CD4-positive, CD25-positive, alpha-beta regulatory T cell (primary cell): Measurements from ENCODE around the gene ZBTB18. TPM values are rescaled to one million over a fixed set of nuclear protein-coding genes. Genes with fewer than 3 reads are reported as not detected.

Source experiments
- ATAC-seq, 2 donors: fragments of 150-1000 bp; cut with Tn5 transposase; one replicate each; pipeline ENCODE4 v1.10.0; 2021; ENCODE audit warnings: low read depth in 2 of 2, moderate number of reproducible peaks in 2 of 2, moderate library complexity in 1 of 2
- DNase-seq, 3 donors: peaks; one replicate each; pipeline versions ENCODE4 v3.0.0 to v3.0.0-alpha.2; 2012 to 2022; ENCODE audit warnings: mixed read lengths in 1 of 3
- H3K27ac ChIP-seq: one replicate; pipeline ENCODE4 v1.7.0; 2013; ENCODE audit warnings: mild to moderate bottlenecking, low read length; ENCODE audit not compliant: insufficient read depth, poor library complexity, severe bottlenecking
- H3K27me3 ChIP-seq: one replicate; pipeline ENCODE4 v1.7.0; 2013; ENCODE audit warnings: low read length; ENCODE audit not compliant: control insufficient read depth, insufficient read depth
- H3K36me3 ChIP-seq: one replicate; pipeline ENCODE4 v1.7.0; 2013; ENCODE audit warnings: mild to moderate bottlenecking, low read length, moderate library complexity; ENCODE audit not compliant: control insufficient read depth, insufficient read depth
- H3K4me1 ChIP-seq: 2 replicates; pipeline ENCODE4 v1.7.0; 2013; ENCODE audit warnings: mild to moderate bottlenecking, low read length; ENCODE audit not compliant: insufficient read depth, control insufficient read depth, poor library complexity, severe bottlenecking
- H3K4me3 ChIP-seq: one replicate; pipeline ENCODE4 v1.7.0; 2013; ENCODE audit warnings: low read depth, mild to moderate bottlenecking, low read length, moderate library complexity
- H3K9me3 ChIP-seq, 2 experiments: 1 replicate in 1 of 2; 2 replicates in 1 of 2; pipeline ENCODE4 v1.7.0; 2013; ENCODE audit warnings: low read length in 2 of 2, mild to moderate bottlenecking in 1 of 2, moderate library complexity in 1 of 2; ENCODE audit not compliant: control insufficient read depth in 2 of 2
- H3K27ac Mint-ChIP-seq, 3 donors: one replicate each; pipeline ENCODE4 v1.8.0; 2020 to 2022; ENCODE audit warnings: mild to moderate bottlenecking in 3 of 3, mixed read lengths in 3 of 3, moderate library complexity in 2 of 3
- H3K27me3 Mint-ChIP-seq: one replicate; pipeline ENCODE4 v1.8.0; 2022; ENCODE audit warnings: mild to moderate bottlenecking, mixed read lengths
- H3K36me3 Mint-ChIP-seq: one replicate; pipeline ENCODE4 v1.8.0; 2020; ENCODE audit warnings: mixed read lengths
- H3K4me1 Mint-ChIP-seq, 4 donors: one replicate each; pipeline ENCODE4 v1.8.0; 2020 to 2022; ENCODE audit warnings: mixed read lengths in 4 of 4, mild to moderate bottlenecking in 1 of 4
- H3K4me3 Mint-ChIP-seq, 4 donors: one replicate each; pipeline ENCODE4 v1.8.0; 2020 to 2022; ENCODE audit warnings: mild to moderate bottlenecking in 4 of 4, mixed read lengths in 4 of 4, moderate library complexity in 3 of 4
- H3K9me3 Mint-ChIP-seq, 7 donors: one replicate each; pipeline ENCODE4 v1.8.0; 2020 to 2022; ENCODE audit warnings: mixed read lengths in 7 of 7, mild to moderate bottlenecking in 3 of 7, moderate library complexity in 2 of 7
- polyA plus RNA-seq, 4 donors: library from polyadenylated mRNA; unstranded; fragments of 300-500 nt; fragmentation: Illumina TruSeq; gene quantifications; one replicate each; pipeline ENCODE4 v1.2.3, GENCODE V29; 2021
- total RNA-seq: library from RNA; stranded (reverse); gene quantifications from one replicate; pipeline ENCODE4 v1.2.3, GENCODE V29; 2022

ZBTB18 gene
- total RNA-seq (21.7 TPM), polyA plus RNA-seq (1 to 10 TPM in 3 of 4 donors, under 1 TPM in 1; 0.76 to 2.1 (median 1.9) TPM)

DNA sequence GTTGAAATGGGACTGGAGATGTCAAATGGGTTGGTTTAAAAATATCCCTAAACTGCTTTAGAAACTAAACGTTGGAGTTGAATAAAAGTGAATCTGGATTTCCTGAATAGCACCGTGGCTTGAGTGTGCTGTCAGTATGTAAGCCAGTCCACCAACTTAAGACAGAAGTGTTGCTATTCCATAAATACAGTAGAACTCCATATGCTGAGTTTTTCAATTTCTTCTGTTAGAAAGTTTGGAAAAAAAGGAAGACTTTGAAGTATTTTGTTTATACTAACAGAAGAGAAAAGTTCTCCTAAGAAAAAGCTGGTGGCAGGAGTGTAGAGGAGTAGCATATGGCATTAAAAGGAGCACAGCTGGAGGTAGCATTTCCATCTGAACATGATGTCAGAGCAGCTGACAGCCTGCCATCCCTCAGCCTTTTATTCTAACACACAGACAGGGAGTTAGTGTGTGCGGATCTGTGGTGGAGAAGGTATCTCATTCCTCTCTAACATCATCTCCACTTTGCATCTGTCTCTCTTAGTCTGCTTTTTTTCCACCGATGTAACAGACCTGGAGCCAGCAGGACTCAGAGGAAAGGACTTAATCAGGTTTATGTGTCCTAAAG lies at the start of gene ZBTB18:
Gene ZBTB18, plus strand, starts transcription at position 449 of the 610 bp plus-strand sequence. Its CDS starts 149 bp downstream, at position 598.
- H3K9me3 Mint-ChIP-seq, result no peaks in the 10 kb centered on the region
- no peak for DNase-seq
- Histone ChIP-seq H3K27me3 (peaks cover 4% of the 10 kb centered on the region), H3K4me1 (peaks cover 46% of the 10 kb centered on the region), H3K36me3 (peaks cover 13% of the 10 kb centered on the region), H3K9me3 (no peaks in the 10 kb centered on the region), H3K4me3 (peak within 1 kb of the TSS; percentile 87), H3K27ac (peak within 1 kb of the TSS; percentile 77)
- ATAC-seq, result no peak
- peak within 1 kb of the TSS; percentile 95 to 97 (median 96) for H3K27ac Mint-ChIP-seq
- peaks cover 21% of the 10 kb centered on the region for H3K27me3 Mint-ChIP-seq
- peak within 1 kb of the TSS in 3 of 4 donors; percentile 96 to 97 (median 97) for H3K4me3 Mint-ChIP-seq
- H3K4me1 Mint-ChIP-seq, result peaks cover 3 to 28% (median 24%) of the 10 kb centered on the region in 4 donors
- H3K36me3 Mint-ChIP-seq, result peaks cover 3% of the 10 kb centered on the region

GRCh38 chr1:244002721-244003120 lies 48.4 kb upstream of the ZBTB18 start:
- H3K27me3 ChIP-seq, result no peaks in the 10 kb centered on the region
- no peak overlapping the region for H3K4me3 ChIP-seq
- Mint-ChIP-seq H3K4me1 (peaks cover 8 to 14% (median 11%) of the 10 kb centered on the region in 4 donors), H3K27ac (peak overlapping the region in 1 of 3 donors; percentile 6), H3K36me3 (no peaks in the 10 kb centered on the region), H3K9me3 (no peaks in the 10 kb centered on the region), H3K4me3 (no peak overlapping the region), H3K27me3 (peaks cover 4% of the 10 kb centered on the region)
- no peaks in the 10 kb centered on the region for H3K36me3 ChIP-seq
- no peaks in the 10 kb centered on the region for H3K9me3 ChIP-seq
- DNase-seq (no peak), ATAC-seq (no peak)
- H3K27ac ChIP-seq, result no peak overlapping the region
- H3K4me1 ChIP-seq, result peaks cover 6% of the 10 kb centered on the region

GRCh38 chr1:244005455-244005854 lies 45.6 kb upstream of the ZBTB18 start:
- Mint-ChIP-seq H3K27ac (no peak overlapping the region), H3K4me1 (peaks cover 8 to 17% (median 11%) of the 10 kb centered on the region in 4 donors), H3K36me3 (no peaks in the 10 kb centered on the region), H3K9me3 (no peaks in the 10 kb centered on the region), H3K27me3 (peaks cover 4% of the 10 kb centered on the region), H3K4me3 (no peak overlapping the region)
- Histone ChIP-seq H3K4me1 (peaks cover 6% of the 10 kb centered on the region), H3K27ac (no peak overlapping the region), H3K9me3 (no peaks in the 10 kb centered on the region), H3K4me3 (no peak overlapping the region), H3K27me3 (no peaks in the 10 kb centered on the region), H3K36me3 (no peaks in the 10 kb centered on the region)
- ATAC-seq (no peak), DNase-seq (no peak)

DNA sequence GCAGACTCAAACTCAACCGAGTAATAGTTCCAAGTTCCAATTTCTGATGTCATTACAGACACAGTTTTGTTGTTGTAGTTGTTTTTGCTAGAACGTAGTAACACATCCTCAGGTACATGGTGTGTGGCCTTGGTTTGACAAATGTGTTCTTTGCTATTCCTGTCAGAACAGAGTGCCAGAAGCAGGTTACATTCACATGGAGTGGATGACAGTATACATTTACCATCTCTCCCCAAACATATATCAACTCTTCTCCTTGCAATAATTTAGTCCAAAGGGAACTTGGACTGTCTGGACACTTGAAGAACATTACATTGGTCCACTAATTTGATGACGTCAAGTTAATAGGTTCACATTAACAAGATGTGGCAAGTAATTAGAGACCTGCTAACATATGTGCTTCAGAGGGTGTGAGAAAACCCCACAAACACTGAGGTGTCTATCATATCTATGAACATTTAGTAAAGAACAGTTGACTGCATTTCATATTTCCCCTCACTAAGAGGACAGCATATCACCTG lies 44.6 kb upstream of the ZBTB18 start:
- Histone ChIP-seq H3K9me3 (no peaks in the 10 kb centered on the region), H3K27ac (no peak overlapping the region), H3K36me3 (no peaks in the 10 kb centered on the region), H3K4me3 (no peak overlapping the region), H3K27me3 (no peaks in the 10 kb centered on the region), H3K4me1 (peaks cover 6% of the 10 kb centered on the region)
- Mint-ChIP-seq H3K9me3 (no peaks in the 10 kb centered on the region), H3K4me1 (peaks cover 8 to 18% (median 11%) of the 10 kb centered on the region in 4 donors), H3K27me3 (peaks cover 4% of the 10 kb centered on the region), H3K27ac (no peak overlapping the region), H3K4me3 (no peak overlapping the region), H3K36me3 (no peaks in the 10 kb centered on the region)
- DNase-seq (no peak), ATAC-seq (no peak)

DNA sequence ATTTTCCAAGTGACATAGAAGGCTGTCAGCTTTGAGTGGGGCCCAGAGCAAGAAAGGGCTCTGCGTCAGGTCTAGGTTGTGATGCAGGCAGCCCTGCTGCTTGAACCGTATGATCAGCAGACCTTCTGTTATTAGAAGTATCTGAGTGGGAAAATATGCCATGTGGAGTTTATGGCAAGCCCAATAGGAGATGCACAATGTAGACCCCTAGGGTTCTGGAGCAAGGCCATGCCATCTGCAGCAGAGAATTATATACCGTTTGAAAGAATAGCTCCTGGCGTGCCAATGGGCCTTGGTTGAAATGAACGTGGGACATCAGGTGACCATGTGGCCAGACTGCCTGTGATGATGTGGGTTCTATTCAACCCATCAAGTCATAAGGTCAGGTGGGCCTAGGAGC lies 44.1 kb upstream of the ZBTB18 start:
- Histone ChIP-seq H3K4me3 (no peak overlapping the region), H3K9me3 (no peaks in the 10 kb centered on the region), H3K27me3 (no peaks in the 10 kb centered on the region), H3K36me3 (no peaks in the 10 kb centered on the region), H3K4me1 (peaks cover 6% of the 10 kb centered on the region), H3K27ac (no peak overlapping the region)
- Mint-ChIP-seq H3K27ac (no peak overlapping the region), H3K36me3 (no peaks in the 10 kb centered on the region), H3K27me3 (peaks cover 4% of the 10 kb centered on the region), H3K4me3 (no peak overlapping the region), H3K9me3 (no peaks in the 10 kb centered on the region), H3K4me1 (peaks cover 8 to 15% (median 11%) of the 10 kb centered on the region in 4 donors)
- ATAC-seq (no peak), DNase-seq (no peak)

DNA sequence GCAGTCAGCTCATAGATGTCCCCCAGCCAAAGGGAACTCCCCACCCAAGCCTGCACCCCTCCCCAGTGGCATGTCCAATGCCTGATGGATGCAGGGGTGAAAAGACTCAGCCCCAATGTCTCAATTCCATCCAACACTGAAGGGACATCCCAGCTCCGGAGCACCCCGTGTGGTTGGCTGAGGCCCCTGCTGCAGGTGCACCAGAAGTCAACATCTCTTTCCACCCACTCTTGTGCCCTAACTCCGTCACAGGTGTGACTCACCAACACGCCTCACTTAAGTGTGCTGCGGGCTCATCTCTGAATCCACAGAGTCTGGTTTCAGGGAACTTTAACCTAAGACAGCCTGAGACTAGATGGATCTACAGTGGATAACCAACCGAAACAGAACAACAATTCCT lies 40.9 kb upstream of the ZBTB18 start:
- H3K27me3 Mint-ChIP-seq, result peaks cover 4% of the 10 kb centered on the region
- Histone ChIP-seq H3K27ac (no peak overlapping the region), H3K4me1 (no peaks in the 10 kb centered on the region), H3K27me3 (no peaks in the 10 kb centered on the region), H3K36me3 (no peaks in the 10 kb centered on the region), H3K9me3 (no peaks in the 10 kb centered on the region), H3K4me3 (no peak overlapping the region)
- ATAC-seq, result peak; percentile 68 to 74
- H3K9me3 Mint-ChIP-seq, result no peaks in the 10 kb centered on the region
- peak in 1 of 3 donors; percentile 20 for DNase-seq
- peaks cover 0 to 4% (median 0%) of the 10 kb centered on the region in 4 donors for H3K4me1 Mint-ChIP-seq
- peak overlapping the region in 1 of 3 donors; percentile 52 for H3K27ac Mint-ChIP-seq
- no peak overlapping the region for H3K4me3 Mint-ChIP-seq
- no peaks in the 10 kb centered on the region for H3K36me3 Mint-ChIP-seq

DNA sequence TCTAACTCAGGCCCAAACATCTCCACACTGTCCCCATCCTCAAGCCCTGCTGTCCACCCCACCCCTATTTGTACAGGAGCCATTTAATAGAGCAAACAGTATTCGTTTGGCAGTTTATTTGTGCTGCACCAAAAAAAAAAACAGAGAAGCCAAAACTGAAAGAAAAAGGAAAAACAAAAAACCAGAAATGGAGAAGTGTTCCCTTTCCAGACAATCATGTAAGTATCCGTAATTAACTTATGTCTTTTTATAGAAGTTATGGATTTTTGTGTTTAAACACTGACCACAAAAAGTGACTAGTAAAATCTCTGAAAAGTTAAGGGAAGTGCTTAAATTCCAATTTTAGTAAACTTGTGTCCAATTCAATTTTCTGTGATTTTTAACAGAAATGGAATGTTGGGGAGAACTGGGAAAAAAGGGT lies 40.4 kb upstream of the ZBTB18 start:
- ATAC-seq, result no peak
- Mint-ChIP-seq H3K27ac (peak overlapping the region in 1 of 3 donors; percentile 52), H3K27me3 (peaks cover 4% of the 10 kb centered on the region)

DNA sequence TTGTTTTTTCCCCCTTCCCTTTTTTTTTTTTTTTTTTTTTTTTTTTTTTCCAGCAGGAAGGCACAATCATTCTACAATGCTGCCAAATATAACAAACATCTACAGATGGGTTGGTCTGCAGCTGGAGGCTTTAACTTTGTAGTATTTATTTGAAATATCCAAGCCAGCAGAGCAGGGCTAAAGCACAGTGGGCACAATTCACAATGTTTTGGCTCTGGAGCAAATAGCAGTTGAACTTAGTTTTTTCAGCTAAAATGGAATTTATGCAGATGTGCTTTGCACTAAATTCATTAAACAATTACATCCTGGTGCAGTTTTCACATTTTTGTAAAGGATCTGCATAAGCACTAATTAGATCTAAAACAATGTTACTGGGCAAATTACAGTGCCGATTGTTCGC lies 39.8 kb upstream of the ZBTB18 start:
- no peaks in the 10 kb centered on the region for H3K27me3 ChIP-seq
- peaks cover 0 to 4% (median 0%) of the 10 kb centered on the region in 4 donors for H3K4me1 Mint-ChIP-seq
- peaks cover 4% of the 10 kb centered on the region for H3K27me3 Mint-ChIP-seq
- H3K9me3 Mint-ChIP-seq, result no peaks in the 10 kb centered on the region
- no peaks in the 10 kb centered on the region for H3K9me3 ChIP-seq
- DNase-seq, result no peak
- H3K4me3 Mint-ChIP-seq, result no peak overlapping the region
- no peak for ATAC-seq
- no peak overlapping the region for H3K27ac Mint-ChIP-seq
- H3K27ac ChIP-seq, result no peak overlapping the region
- no peaks in the 10 kb centered on the region for H3K4me1 ChIP-seq
- H3K4me3 ChIP-seq, result no peak overlapping the region
- no peaks in the 10 kb centered on the region for H3K36me3 ChIP-seq
- no peaks in the 10 kb centered on the region for H3K36me3 Mint-ChIP-seq

More for the DNA sequence above, 40.4 kb upstream of the ZBTB18 start:
- peaks cover 0 to 4% (median 0%) of the 10 kb centered on the region in 4 donors for H3K4me1 Mint-ChIP-seq
- Histone ChIP-seq H3K4me3 (no peak overlapping the region), H3K27ac (no peak overlapping the region), H3K36me3 (no peaks in the 10 kb centered on the region), H3K4me1 (no peaks in the 10 kb centered on the region), H3K9me3 (no peaks in the 10 kb centered on the region), H3K27me3 (no peaks in the 10 kb centered on the region)
- H3K9me3 Mint-ChIP-seq, result no peaks in the 10 kb centered on the region
- no peak for DNase-seq
- H3K4me3 Mint-ChIP-seq, result no peak overlapping the region
- H3K36me3 Mint-ChIP-seq, result no peaks in the 10 kb centered on the region
